ENCODE measurements around the gene STK32C.
"Not testable (repeated sequence)": the region's sequence is repeated elsewhere in the genome, so short reads cannot be mapped to it uniquely, and the experiment has no call there.

STK32C gene

GRCh38 chr10:132316133-132316532 lies 8.4 kb upstream of the STK32C start:
- DNase-seq = no peak

GRCh38 chr10:132314881-132315280 lies 7.1 kb upstream of the STK32C start:
- DNase-seq = not testable (repeated sequence)

- no peak for DNase-seq
Observed at GRCh38 chr10:132314336-132314735, 6.6 kb upstream of the STK32C start.

- DNase-seq = no peak
Observed at GRCh38 chr10:132313865-132314264, 6.1 kb upstream of the STK32C start.

GRCh38 chr10:132313305-132313704 lies 5.6 kb upstream of the STK32C start:
- DNase-seq = no peak

- DNase-seq = peak; percentile 3 to 69
Observed at GRCh38 chr10:132311338-132311939, 3.7 kb upstream of the STK32C start.

GRCh38 chr10:132310701-132311337 lies 3.1 kb upstream of the STK32C start:
- no peak for DNase-seq

GRCh38 chr10:132309879-132310591 lies 2.3 kb upstream of the STK32C start:
- DNase-seq = no peak

GRCh38 chr10:132309471-132309865 lies 1.7 kb upstream of the STK32C start:
- no peak for DNase-seq

- DNase-seq = no peak
Observed at GRCh38 chr10:132308587-132309470, 1.1 kb upstream of the STK32C start.

GRCh38 chr10:132306864-132307751 lies 642 bp downstream of the STK32C start:
- peak in 1 of 2 experiments; percentile 7 for DNase-seq

GRCh38 chr10:132306343-132306685 lies 1.4 kb downstream of the STK32C start:
- no peak for DNase-seq

GRCh38 chr10:132305654-132306342 lies 2.0 kb downstream of the STK32C start:
- DNase-seq = no peak

- DNase-seq = no peak
Observed at GRCh38 chr10:132304756-132305509, 2.8 kb downstream of the STK32C start.

GRCh38 chr10:132303361-132304115 lies 4.2 kb downstream of the STK32C start:
- no peak for DNase-seq

- no peak for DNase-seq
Observed at GRCh38 chr10:132302421-132303310, 5.1 kb downstream of the STK32C start.

GRCh38 chr10:132301371-132302330 lies 6.1 kb downstream of the STK32C start:
- DNase-seq = no peak

- no peak for DNase-seq
Observed at GRCh38 chr10:132300582-132300981, 7.2 kb downstream of the STK32C start.

All from NCI-H524 (cell line).